ENCODE results near the gene PIP5K1C.

The PIP5K1C gene

DNA sequence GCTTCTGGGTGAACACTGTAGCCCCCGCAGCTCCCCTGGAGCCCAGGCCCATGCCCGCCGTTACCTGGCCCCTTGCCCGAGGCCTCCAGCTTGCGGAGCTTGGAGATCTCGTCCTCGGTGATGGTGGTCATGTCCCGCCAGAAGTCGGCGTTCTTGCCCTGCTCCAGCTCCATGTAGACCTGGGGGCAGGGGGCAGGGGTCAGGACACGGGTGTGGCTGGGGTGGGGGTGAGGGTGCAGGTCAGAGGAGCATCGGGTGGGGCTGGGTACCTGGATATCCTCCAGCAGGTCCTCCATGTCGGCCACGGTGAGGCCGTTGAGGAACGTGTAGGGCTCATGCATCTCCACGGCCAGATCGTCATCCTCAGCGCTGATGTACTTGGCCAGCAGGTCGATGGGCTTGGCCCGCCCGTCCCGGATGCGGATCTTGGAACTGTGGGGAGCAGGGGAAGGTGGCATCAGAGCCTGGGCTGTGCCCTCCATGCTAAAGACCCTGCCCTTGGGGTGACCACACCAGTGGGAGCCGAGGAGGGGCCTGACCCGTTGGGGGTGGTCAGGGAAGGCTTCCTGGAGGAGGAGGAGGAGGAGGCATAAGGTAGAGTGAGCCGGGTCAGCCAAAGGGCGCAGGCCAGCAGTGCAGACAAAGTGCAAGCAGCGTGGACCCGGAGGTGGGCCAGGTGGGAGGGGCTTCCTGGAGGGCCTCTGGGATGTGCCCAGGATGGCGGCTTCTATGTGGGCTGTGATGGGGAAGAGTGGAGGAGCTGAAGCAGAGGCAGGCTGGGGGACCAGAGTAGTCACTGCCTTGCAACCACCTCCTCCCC lies 81.2 kb downstream of the PIP5K1C start:
- TF ChIP-seq, protein P1, sequence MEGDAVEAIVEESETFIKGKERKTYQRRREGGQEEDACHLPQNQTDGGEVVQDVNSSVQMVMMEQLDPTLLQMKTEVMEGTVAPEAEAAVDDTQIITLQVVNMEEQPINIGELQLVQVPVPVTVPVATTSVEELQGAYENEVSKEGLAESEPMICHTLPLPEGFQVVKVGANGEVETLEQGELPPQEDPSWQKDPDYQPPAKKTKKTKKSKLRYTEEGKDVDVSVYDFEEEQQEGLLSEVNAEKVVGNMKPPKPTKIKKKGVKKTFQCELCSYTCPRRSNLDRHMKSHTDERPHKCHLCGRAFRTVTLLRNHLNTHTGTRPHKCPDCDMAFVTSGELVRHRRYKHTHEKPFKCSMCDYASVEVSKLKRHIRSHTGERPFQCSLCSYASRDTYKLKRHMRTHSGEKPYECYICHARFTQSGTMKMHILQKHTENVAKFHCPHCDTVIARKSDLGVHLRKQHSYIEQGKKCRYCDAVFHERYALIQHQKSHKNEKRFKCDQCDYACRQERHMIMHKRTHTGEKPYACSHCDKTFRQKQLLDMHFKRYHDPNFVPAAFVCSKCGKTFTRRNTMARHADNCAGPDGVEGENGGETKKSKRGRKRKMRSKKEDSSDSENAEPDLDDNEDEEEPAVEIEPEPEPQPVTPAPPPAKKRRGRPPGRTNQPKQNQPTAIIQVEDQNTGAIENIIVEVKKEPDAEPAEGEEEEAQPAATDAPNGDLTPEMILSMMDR (IDR thresholded peaks at IDR 0.05; ENCODE audit: low read depth, low read length, missing control alignments), result no peak
- Histone ChIP-seq H3K27me3 (replicated peaks) (no peaks in the 10 kb centered on the region), H3K36me3 (replicated peaks) (peaks cover 22% of the 10 kb centered on the region), H3K4me3 (ENCODE audit: low read depth, low read length) (no peak overlapping the region), H3K27ac (no peak overlapping the region)
- no peak for DNase-seq
- in situ Hi-C loops (cut with HindIII; ENCODE audit: low pct_ligation_motif_present, low sequenced_read_pairs), result no loop called here

DNA sequence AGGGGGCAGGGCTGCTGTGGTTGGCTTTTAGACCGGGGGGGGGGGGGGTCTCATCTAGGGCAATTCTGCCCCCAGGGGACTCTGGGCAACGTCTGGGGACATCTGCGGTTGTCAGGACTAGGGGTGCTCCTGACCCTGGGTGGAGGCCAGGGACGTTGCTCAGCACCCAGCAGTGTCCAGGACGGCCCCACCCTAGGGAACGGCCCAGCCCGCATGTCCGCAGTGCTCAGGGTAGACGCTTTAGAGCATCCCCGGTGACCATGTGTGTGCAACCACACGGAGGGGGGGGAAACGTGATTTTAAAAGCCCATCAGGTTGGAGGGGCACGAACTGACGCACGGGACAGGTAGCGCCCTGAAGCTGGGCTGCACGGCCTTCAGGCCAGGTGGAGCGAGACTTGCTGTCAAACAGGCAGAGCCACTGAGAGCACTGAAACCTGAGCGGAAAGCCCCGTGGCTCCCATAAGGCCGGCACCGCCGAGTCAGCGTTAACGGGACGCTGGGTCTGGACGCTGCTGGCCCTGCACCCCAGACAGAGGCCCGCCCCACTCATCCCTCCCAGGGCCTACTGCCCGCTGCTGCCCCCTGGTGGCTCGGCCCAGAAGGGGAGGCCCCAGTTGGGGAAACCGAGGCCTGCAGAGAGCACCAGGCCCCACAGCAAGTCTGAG lies 82.0 kb downstream of the PIP5K1C start:
- TF ChIP-seq, protein P1 (IDR thresholded peaks at IDR 0.05; ENCODE audit: low read depth, low read length, missing control alignments), result peak; percentile 98
- in situ Hi-C loops (cut with HindIII; ENCODE audit: low pct_ligation_motif_present, low sequenced_read_pairs), result no loop called here
- H3K4me3 ChIP-seq (ENCODE audit: low read depth, low read length), result no peak overlapping the region
- DNase-seq, result no peak
- peaks cover 22% of the 10 kb centered on the region for H3K36me3 ChIP-seq (replicated peaks)
- H3K27ac ChIP-seq, result no peak overlapping the region
- no peaks in the 10 kb centered on the region for H3K27me3 ChIP-seq (replicated peaks)

DNA sequence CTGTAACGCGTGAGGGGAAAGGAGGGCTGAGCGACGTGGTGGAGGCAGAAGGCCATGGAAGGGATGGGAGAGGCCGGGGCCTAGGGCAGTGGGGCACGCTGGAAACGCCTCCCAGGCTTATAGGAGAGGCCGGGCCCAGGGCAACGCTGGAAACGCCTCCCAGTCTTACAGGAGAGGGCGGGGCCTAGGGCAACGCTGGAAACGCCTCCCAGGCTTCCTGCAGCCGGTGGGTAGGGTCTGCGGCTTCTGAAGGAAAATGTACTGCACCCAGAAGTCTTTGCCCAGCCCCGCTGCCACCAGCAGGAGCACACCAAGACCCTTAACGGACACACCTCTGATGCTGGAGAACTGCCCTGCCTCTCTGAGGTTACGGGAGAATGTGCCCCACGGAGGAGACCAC lies 82.8 kb downstream of the PIP5K1C start:
- H3K36me3 ChIP-seq (replicated peaks), result peaks cover 20% of the 10 kb centered on the region

DNA sequence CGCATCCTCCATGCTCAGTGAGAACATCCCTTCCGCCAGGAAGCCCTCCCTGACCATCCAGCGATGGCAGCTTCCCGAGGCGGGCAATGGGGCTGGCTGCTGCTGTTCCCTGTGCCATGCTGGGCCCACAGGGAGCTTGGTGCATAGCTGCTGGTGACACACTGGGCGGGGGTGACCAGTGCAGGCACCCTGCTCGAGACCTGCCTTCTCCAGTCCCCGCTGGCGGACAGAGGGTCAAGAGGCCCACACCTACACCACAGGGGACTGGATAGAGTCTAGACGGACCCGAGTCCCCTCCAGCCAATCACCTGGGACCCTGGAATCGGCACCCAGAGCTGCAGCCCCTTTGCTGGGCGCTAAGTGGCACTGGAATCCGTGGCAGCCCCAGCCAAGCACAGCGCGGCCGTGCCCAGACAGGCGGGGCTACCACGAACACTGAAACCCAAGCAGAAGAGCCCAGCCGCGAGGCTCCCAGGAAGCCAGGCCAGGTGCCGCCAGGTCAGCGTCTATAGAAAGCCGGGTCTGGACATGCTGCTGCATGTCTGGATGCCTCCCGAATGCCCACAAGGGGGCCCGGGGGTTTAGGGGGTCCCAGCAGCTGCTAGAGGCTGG lies 84.6 kb downstream of the PIP5K1C start:
- H3K27me3 ChIP-seq (replicated peaks), result no peaks in the 10 kb centered on the region
- H3K36me3 ChIP-seq (replicated peaks), result peaks cover 25% of the 10 kb centered on the region
- TF ChIP-seq, protein P1 (IDR thresholded peaks at IDR 0.05; ENCODE audit: low read depth, low read length, missing control alignments), result no peak
- H3K27ac ChIP-seq, result no peak overlapping the region
- in situ Hi-C loops (cut with HindIII; ENCODE audit: low pct_ligation_motif_present, low sequenced_read_pairs), result no loop called here
- H3K4me3 ChIP-seq (ENCODE audit: low read depth, low read length), result no peak overlapping the region
- no peak for DNase-seq

More for the DNA sequence above, 82.8 kb downstream of the PIP5K1C start:
- TF ChIP-seq, protein P1 (IDR thresholded peaks at IDR 0.05; ENCODE audit: low read depth, low read length, missing control alignments), result no peak
- in situ Hi-C loops (cut with HindIII; ENCODE audit: low pct_ligation_motif_present, low sequenced_read_pairs), result no loop called here
- Histone ChIP-seq H3K4me3 (ENCODE audit: low read depth, low read length) (no peak overlapping the region), H3K27ac (no peak overlapping the region), H3K27me3 (replicated peaks) (no peaks in the 10 kb centered on the region)
- no peak for DNase-seq

DNA sequence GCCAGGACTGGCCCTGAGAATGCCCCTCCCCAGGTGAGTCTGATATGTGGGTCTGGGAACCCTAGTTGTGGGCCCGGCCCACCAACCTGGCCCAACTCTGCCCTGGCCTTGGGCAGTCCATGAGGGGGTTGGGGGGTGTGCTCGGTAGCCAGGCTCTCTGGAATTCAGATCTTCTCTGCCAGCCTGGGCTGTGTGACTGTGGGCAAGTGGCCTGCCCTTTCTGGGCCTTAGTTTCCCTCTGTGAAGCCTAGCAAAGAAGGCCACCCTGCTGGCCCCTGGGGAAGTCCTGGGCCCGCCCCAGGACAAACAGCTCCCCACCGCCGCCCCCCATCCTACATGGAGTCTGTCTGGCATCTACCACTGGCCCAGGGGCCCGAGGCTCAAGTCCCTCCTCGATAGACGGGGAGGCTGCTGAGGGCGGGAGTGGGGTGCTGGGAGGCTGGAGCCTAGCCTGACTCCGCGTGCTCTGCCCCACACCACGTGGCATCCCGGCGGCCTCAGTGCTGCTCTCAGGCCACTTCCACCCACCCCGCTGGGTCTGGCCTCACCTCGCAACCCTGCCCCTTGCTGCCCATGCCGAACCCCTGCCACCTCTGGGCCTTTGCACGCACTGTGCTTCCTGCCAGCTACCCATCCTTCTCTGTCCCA lies 85.3 kb downstream of the PIP5K1C start:
- TF ChIP-seq, protein P1 (IDR thresholded peaks at IDR 0.05; ENCODE audit: low read depth, low read length, missing control alignments), result no peak
- Histone ChIP-seq H3K36me3 (replicated peaks) (peaks cover 25% of the 10 kb centered on the region), H3K27ac (no peak overlapping the region), H3K27me3 (replicated peaks) (no peaks in the 10 kb centered on the region), H3K4me3 (ENCODE audit: low read depth, low read length) (no peak overlapping the region)
- in situ Hi-C loops (cut with HindIII; ENCODE audit: low pct_ligation_motif_present, low sequenced_read_pairs), result no loop called here
- no peak for DNase-seq
